Peyer's patch (tissue), 4 donors: ENCODE results near the gene TOP2B.

Source experiments
- CTCF ChIP-seq, 6 experiments: fragments of 450-650 bp in 4 of 6; fragments of 200-600 bp in 2 of 6; sonication (generic) in 1 of 6; IDR thresholded peaks; one replicate each; pipeline ENCODE4 v1.5.1; 2017 to 2019; ENCODE audit warnings: antibody characterized with exemption in 6 of 6, mild to moderate bottlenecking in 3 of 6, moderate library complexity in 1 of 6
- POLR2A ChIP-seq, 2 donors: fragments of 450-650 bp; IDR thresholded peaks; one replicate each; pipeline ENCODE4 v1.5.1; 2017; ENCODE audit warnings: antibody characterized with exemption in 2 of 2, mild to moderate bottlenecking in 2 of 2, moderate library complexity in 2 of 2

- no peak for TF ChIP-seq POLR2A (IDR thresholded peaks at IDR 0.05)
- no peak for TF ChIP-seq CTCF (IDR thresholded peaks at IDR 0.05)
These were observed 108.3 kb downstream of the TOP2B start for GRCh38 chr3:25556447-25556846.
